Fibroblast of lung (primary cell): ENCODE data around the gene IP6K3. TPM values are rescaled to one million over a fixed set of nuclear protein-coding genes. Genes with fewer than 3 reads are reported as not detected.
A peak's percentile ranks its signal among the peaks of the same experiment; 100 is the strongest.

Experiments
- DNase-seq, 2 donors: peaks; one replicate each; pipeline versions ENCODE4 v3.0.0 to v3.0.0-alpha.2; 2010; ENCODE audit warnings: low read depth in 2 of 2
- H2AFZ ChIP-seq: 2 replicates; pipeline ENCODE4 v1.5.1; 2012; ENCODE audit warnings: low read length, control low read depth, inconsistent platforms
- H3K27ac ChIP-seq: 2 replicates; pipeline ENCODE4 v1.5.1; 2011; ENCODE audit warnings: low read length, control low read depth; ENCODE audit not compliant: insufficient read depth
- H3K27me3 ChIP-seq: 2 replicates; pipeline ENCODE4 v1.5.1; 2011; ENCODE audit warnings: mild to moderate bottlenecking, low read length; ENCODE audit not compliant: control insufficient read depth, insufficient read depth
- H3K36me3 ChIP-seq: 2 replicates; pipeline ENCODE4 v1.5.1; 2011; ENCODE audit warnings: low read length; ENCODE audit not compliant: control insufficient read depth, insufficient read depth
- H3K4me1 ChIP-seq: 2 replicates; pipeline ENCODE4 v1.5.1; 2011; ENCODE audit warnings: low read length; ENCODE audit not compliant: control insufficient read depth, insufficient read depth; ENCODE audit errors: extremely low read depth
- H3K4me2 ChIP-seq: 2 replicates; pipeline ENCODE4 v1.5.1; 2011; ENCODE audit warnings: low read length, control low read depth; ENCODE audit not compliant: insufficient read depth; ENCODE audit errors: extremely low read depth
- H3K4me3 ChIP-seq, 4 experiments: fragments of 200-600 bp in 1 of 4; sonication (generic) in 1 of 4; replicated peaks in 1 of 4; 2 replicates each; pipeline ENCODE4 v1.5.1; 2011 to 2016; ENCODE audit warnings: low read length in 4 of 4, low read depth in 3 of 4, mild to moderate bottlenecking in 3 of 4, control low read depth in 2 of 4, inconsistent platforms in 1 of 4, mixed read lengths in 1 of 4; ENCODE audit not compliant: insufficient read depth in 1 of 4; ENCODE audit errors: control extremely low read depth in 1 of 4
- H3K79me2 ChIP-seq: 2 replicates; pipeline ENCODE4 v1.5.1; 2012; ENCODE audit warnings: mild to moderate bottlenecking, low read length, inconsistent platforms; ENCODE audit not compliant: control insufficient read depth, insufficient read depth
- H3K9ac ChIP-seq: 2 replicates; pipeline ENCODE4 v1.5.1; 2011; ENCODE audit warnings: mild to moderate bottlenecking, low read length, control low read depth; ENCODE audit not compliant: insufficient read depth
- H3K9me3 ChIP-seq: 2 replicates; pipeline ENCODE4 v1.5.1; 2012; ENCODE audit warnings: low read depth, low read length; ENCODE audit not compliant: control insufficient read depth, insufficient read depth
- H4K20me1 ChIP-seq: 2 replicates; pipeline ENCODE4 v1.5.1; 2011; ENCODE audit warnings: low read length; ENCODE audit not compliant: control insufficient read depth, insufficient read depth; ENCODE audit errors: extremely low read depth
- EZH2 ChIP-seq: IDR thresholded peaks from 2 replicates; pipeline ENCODE4 v1.5.1; 2012; ENCODE audit warnings: low read length, control low read depth, mild to moderate bottlenecking; ENCODE audit errors: missing control alignments
- polyA plus RNA-seq, 2 donors: library from polyadenylated mRNA; depleted of rRNA in 1 of 2; stranded (reverse) in 1 of 2; unstranded in 1 of 2; fragments of >200 nt; gene quantifications; 2 replicates each; pipeline ENCODE4 v1.2.1, GENCODE V29; 2011 to 2012; ENCODE audit warnings: missing spikeins in 1 of 2
- total RNA-seq: library from RNA; depleted of rRNA; stranded (reverse); fragments of >200 nt; gene quantifications from 2 replicates; pipeline ENCODE4 v1.2.1, GENCODE V29; 2014
- TF ChIP-seq, protein P1 (sequence below), 2 donors: IDR thresholded peaks in 1 of 2; conservative IDR thresholded peaks in 1 of 2; 1 replicate in 1 of 2; 2 replicates in 1 of 2; pipeline ENCODE4 v1.5.1; 2011 to 2012; ENCODE audit warnings: low read length in 2 of 2, control low read depth in 1 of 2, inconsistent platforms in 1 of 2, low read depth in 1 of 2, mild to moderate bottlenecking in 1 of 2

The IP6K3 gene
- total and polyA plus RNA-seq, 2 donors (not counting 1 experiment from before 2014, with no cell fraction given) = 0.84 to 5.4 TPM

DNA sequence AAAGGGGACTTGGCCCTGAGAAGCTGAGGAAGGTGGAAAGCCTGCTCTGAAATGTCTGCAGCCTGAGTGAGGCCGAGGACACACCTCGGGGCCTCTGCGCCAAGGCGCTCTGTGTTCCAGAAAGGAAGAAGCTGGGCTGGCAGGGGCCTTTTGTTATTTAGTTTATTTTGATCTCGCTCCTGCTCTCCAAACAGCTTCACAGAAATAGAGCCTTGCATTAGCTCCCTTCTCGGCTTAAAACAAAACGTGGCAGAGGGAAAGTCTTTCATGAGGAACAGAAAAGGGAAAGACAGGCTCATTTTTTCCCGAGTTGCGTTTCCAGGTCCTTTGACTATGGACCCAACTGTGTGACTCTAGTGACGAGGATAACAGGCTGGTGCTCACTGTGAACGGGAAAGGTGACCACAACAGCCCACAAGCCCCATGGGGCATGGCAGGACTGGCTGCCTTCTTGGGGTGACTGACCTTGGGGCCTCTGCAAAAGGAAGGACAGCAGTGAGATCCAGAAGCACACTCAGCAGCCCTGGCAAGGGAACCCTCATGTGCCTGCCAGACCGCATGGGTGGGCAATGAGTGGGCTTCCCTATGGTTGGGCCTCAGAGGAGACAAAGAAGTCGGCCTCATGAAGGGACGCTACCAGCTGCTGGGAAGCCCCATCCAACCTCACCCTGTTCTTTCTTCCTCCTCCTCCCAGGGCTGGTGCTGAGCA, 23.6 kb upstream of the IP6K3 start:
- Histone ChIP-seq H4K20me1 (no peaks in the 10 kb centered on the region), H3K9me3 (no peaks in the 10 kb centered on the region), H3K9ac (no peak overlapping the region), H3K79me2 (no peaks in the 10 kb centered on the region), H3K4me3 (no peak overlapping the region), H2AFZ (no peak overlapping the region), H3K27me3 (no peaks in the 10 kb centered on the region), H3K36me3 (peaks cover 17% of the 10 kb centered on the region), H3K27ac (peak overlapping the region; percentile 82), H3K4me2 (no peak overlapping the region), H3K4me1 (peaks cover 35% of the 10 kb centered on the region)
- TF ChIP-seq EZH2 = no peak
- TF ChIP-seq, protein P1, sequence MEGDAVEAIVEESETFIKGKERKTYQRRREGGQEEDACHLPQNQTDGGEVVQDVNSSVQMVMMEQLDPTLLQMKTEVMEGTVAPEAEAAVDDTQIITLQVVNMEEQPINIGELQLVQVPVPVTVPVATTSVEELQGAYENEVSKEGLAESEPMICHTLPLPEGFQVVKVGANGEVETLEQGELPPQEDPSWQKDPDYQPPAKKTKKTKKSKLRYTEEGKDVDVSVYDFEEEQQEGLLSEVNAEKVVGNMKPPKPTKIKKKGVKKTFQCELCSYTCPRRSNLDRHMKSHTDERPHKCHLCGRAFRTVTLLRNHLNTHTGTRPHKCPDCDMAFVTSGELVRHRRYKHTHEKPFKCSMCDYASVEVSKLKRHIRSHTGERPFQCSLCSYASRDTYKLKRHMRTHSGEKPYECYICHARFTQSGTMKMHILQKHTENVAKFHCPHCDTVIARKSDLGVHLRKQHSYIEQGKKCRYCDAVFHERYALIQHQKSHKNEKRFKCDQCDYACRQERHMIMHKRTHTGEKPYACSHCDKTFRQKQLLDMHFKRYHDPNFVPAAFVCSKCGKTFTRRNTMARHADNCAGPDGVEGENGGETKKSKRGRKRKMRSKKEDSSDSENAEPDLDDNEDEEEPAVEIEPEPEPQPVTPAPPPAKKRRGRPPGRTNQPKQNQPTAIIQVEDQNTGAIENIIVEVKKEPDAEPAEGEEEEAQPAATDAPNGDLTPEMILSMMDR (conservative IDR thresholded peaks at IDR 0.05 in 1 of 2, IDR thresholded peaks at IDR 0.05 in 1 of 2; ENCODE audit: low read depth in 1 of 2, low read length in 2 of 2) = no peak
- no peak for DNase-seq

- H3K4me2 ChIP-seq = no peak overlapping the region
- peaks cover 11% of the 10 kb centered on the region for H3K36me3 ChIP-seq
- no peak overlapping the region for H3K4me3 ChIP-seq
- no peaks in the 10 kb centered on the region for H4K20me1 ChIP-seq
- H3K79me2 ChIP-seq = no peaks in the 10 kb centered on the region
- H2AFZ ChIP-seq = no peak overlapping the region
- no peak overlapping the region for H3K27ac ChIP-seq
- no peak for DNase-seq
- TF ChIP-seq EZH2 = no peak
- TF ChIP-seq, protein P1 (conservative IDR thresholded peaks at IDR 0.05 in 1 of 2, IDR thresholded peaks at IDR 0.05 in 1 of 2; ENCODE audit: low read depth in 1 of 2, low read length in 2 of 2) = no peak
- peaks cover 35% of the 10 kb centered on the region for H3K4me1 ChIP-seq
- no peaks in the 10 kb centered on the region for H3K9me3 ChIP-seq
- H3K9ac ChIP-seq = no peak overlapping the region
- no peaks in the 10 kb centered on the region for H3K27me3 ChIP-seq
These were observed 22.6 kb upstream of the IP6K3 start for GRCh38 chr6:33769248-33769821.

DNA sequence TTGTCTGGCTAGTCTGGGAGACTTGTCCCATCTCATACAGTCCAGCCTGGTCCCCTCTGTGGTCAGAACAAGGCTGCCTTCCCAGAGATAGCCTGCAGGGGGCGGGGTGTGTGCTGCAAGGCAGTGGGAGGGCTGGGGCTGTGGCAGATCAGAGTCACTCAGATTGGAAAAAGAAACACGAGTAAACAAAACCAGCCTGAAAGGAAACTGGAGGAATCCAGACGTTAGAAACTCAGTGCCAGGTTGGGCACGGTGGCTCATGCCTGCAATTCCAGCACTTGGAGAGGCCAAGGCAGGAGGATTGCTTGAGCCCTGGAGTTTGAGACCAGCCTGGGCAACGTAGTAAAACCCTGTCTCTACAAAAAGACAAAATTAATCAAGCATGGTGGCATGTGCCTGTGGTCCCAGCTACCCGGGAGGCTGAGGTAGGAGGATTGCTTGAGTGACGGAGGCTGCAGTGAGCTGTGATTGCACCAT, 22.0 kb upstream of the IP6K3 start:
- Histone ChIP-seq H3K27ac (no peak overlapping the region), H3K9me3 (no peaks in the 10 kb centered on the region), H4K20me1 (no peaks in the 10 kb centered on the region), H3K4me2 (no peak overlapping the region), H3K9ac (no peak overlapping the region), H2AFZ (no peak overlapping the region), H3K79me2 (no peaks in the 10 kb centered on the region), H3K4me3 (no peak overlapping the region), H3K4me1 (peaks cover 35% of the 10 kb centered on the region), H3K36me3 (peaks cover 11% of the 10 kb centered on the region), H3K27me3 (no peaks in the 10 kb centered on the region)
- no peak for TF ChIP-seq EZH2
- TF ChIP-seq, protein P1 (conservative IDR thresholded peaks at IDR 0.05 in 1 of 2, IDR thresholded peaks at IDR 0.05 in 1 of 2; ENCODE audit: low read depth in 1 of 2, low read length in 2 of 2) = peak; percentile 76 to 89
- DNase-seq = peak; percentile 66 to 78
